HL-60 (cell line): ENCODE data around the gene NSFL1C.

Experiments used
- DNase-seq, 2 experiments: peaks; one replicate each; pipeline ENCODE4 v3.0.0-alpha.2; 2010 to 2020; ENCODE audit warnings: low read depth in 1 of 2, low spot score in 1 of 2
- H3K27ac ChIP-seq: fragments of 250-450 bp; sonication (Bioruptor Pico); replicated peaks from 2 replicates; pipeline ENCODE4 v1.5.1; 2020; ENCODE audit warnings: mild to moderate bottlenecking, moderate library complexity
- H3K27me3 ChIP-seq: fragments of 250-450 bp; sonication (Bioruptor Pico); 2 replicates; pipeline ENCODE4 v1.5.1; 2021; ENCODE audit warnings: mild to moderate bottlenecking, moderate library complexity; ENCODE audit not compliant: insufficient read depth, poor library complexity, severe bottlenecking
- H3K4me3 ChIP-seq: replicated peaks from 2 replicates; pipeline ENCODE4 v1.5.1; 2011; ENCODE audit warnings: mild to moderate bottlenecking, control low read depth, low read length; ENCODE audit not compliant: insufficient read depth
- GABPA ChIP-seq: IDR thresholded peaks from 2 replicates; pipeline ENCODE4 v1.6.1; 2012; ENCODE audit warnings: low read depth
- POLR2AphosphoS5 ChIP-seq: IDR thresholded peaks from 2 replicates; pipeline ENCODE4 v1.6.1; 2012; ENCODE audit warnings: low read depth
- SPI1 ChIP-seq: IDR thresholded peaks from 2 replicates; pipeline ENCODE4 v1.6.1; 2012; ENCODE audit warnings: low read depth, mild to moderate bottlenecking, borderline replicate concordance
- TF ChIP-seq, protein P1 (sequence below): IDR thresholded peaks from one replicate; pipeline ENCODE4 v1.5.1; 2011; ENCODE audit warnings: low read length, control low read depth, inconsistent platforms; ENCODE audit not compliant: insufficient read depth
- TF ChIP-seq, protein P2 (sequence below): IDR thresholded peaks from 2 replicates; pipeline ENCODE4 v1.6.1; 2012; ENCODE audit warnings: low read depth; ENCODE audit not compliant: insufficient replicate concordance

NSFL1C gene

DNA sequence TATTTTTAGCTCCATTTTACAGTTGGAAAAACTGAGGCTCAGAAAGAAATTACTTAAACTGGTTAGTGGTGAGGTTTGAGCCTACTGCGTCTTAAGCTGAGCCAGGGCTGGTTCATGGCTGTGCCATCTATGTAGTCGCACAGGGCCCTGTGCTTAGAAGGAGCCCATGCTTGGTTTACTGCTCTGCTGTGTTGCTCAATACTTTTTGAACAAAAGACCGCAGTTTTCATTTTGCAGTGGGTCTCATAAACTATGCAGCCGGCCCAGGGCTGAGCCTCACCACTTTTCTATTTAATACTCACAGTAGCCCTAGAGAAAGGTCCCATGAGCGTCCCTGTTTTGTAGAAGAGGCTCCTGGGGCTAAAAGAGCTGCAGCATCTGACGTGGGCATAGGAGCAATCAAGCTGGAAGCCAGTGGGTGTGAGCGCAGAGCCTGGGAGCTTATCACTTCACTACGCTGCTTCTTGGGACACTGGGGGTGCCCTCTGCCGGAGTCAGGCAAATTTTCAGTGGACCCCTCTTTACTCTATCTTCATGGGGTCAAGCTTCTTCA, 24.1 kb upstream of the NSFL1C start:
- Histone ChIP-seq H3K27me3 (no peaks in the 10 kb centered on the region), H3K27ac (peak overlapping the region; percentile 82)

DNA sequence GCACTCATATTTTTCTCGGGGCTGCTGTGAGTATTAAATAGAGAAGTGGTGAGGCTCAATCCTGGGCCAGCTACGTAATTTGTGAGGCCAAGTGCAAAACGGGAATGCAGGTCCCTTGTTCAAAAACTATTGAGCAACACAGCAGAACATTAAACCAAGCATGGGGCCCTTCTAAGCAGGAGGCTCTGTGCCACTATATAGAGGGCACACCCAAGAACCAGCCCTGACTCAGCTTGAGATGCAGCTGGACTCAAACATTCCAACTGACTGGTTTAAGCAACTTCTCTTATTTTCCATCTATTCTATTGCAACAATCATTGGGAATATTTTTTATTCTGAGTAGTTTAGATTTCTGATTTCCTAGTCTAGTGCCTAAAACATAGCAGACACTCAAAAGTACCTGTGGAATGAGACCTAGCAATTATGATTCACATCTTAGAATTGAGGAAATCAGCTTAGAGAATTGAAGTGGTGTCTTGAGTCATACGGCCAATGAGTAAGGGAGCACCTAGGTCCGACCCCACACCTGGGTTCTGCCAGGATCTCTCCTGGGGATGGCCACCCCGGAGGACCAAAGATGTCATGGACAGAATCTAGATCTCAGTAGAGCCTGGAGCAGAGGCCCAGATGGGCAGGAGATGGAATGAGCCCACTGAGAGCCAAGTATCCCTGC, 23.3 kb upstream of the NSFL1C start:
- H3K27me3 ChIP-seq: no peaks in the 10 kb centered on the region
- H3K4me3 ChIP-seq: peak overlapping the region; percentile 69
- peak overlapping the region; percentile 82 for H3K27ac ChIP-seq
- peak; percentile 87 for TF ChIP-seq SPI1
- TF ChIP-seq GABPA: no peak
- TF ChIP-seq, protein P1, sequence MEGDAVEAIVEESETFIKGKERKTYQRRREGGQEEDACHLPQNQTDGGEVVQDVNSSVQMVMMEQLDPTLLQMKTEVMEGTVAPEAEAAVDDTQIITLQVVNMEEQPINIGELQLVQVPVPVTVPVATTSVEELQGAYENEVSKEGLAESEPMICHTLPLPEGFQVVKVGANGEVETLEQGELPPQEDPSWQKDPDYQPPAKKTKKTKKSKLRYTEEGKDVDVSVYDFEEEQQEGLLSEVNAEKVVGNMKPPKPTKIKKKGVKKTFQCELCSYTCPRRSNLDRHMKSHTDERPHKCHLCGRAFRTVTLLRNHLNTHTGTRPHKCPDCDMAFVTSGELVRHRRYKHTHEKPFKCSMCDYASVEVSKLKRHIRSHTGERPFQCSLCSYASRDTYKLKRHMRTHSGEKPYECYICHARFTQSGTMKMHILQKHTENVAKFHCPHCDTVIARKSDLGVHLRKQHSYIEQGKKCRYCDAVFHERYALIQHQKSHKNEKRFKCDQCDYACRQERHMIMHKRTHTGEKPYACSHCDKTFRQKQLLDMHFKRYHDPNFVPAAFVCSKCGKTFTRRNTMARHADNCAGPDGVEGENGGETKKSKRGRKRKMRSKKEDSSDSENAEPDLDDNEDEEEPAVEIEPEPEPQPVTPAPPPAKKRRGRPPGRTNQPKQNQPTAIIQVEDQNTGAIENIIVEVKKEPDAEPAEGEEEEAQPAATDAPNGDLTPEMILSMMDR: no peak
- TF ChIP-seq POLR2AphosphoS5: peak; percentile 47; the same call in 1 of the 2 replicates
- DNase-seq: peak; percentile 90 to 91

More for the DNA sequence above, 24.1 kb upstream of the NSFL1C start:
- peak in 1 of 2 experiments; percentile 57 for DNase-seq
- TF ChIP-seq, protein P1: no peak
- TF ChIP-seq GABPA: no peak
- TF ChIP-seq POLR2AphosphoS5: no peak
- TF ChIP-seq, protein P2, sequence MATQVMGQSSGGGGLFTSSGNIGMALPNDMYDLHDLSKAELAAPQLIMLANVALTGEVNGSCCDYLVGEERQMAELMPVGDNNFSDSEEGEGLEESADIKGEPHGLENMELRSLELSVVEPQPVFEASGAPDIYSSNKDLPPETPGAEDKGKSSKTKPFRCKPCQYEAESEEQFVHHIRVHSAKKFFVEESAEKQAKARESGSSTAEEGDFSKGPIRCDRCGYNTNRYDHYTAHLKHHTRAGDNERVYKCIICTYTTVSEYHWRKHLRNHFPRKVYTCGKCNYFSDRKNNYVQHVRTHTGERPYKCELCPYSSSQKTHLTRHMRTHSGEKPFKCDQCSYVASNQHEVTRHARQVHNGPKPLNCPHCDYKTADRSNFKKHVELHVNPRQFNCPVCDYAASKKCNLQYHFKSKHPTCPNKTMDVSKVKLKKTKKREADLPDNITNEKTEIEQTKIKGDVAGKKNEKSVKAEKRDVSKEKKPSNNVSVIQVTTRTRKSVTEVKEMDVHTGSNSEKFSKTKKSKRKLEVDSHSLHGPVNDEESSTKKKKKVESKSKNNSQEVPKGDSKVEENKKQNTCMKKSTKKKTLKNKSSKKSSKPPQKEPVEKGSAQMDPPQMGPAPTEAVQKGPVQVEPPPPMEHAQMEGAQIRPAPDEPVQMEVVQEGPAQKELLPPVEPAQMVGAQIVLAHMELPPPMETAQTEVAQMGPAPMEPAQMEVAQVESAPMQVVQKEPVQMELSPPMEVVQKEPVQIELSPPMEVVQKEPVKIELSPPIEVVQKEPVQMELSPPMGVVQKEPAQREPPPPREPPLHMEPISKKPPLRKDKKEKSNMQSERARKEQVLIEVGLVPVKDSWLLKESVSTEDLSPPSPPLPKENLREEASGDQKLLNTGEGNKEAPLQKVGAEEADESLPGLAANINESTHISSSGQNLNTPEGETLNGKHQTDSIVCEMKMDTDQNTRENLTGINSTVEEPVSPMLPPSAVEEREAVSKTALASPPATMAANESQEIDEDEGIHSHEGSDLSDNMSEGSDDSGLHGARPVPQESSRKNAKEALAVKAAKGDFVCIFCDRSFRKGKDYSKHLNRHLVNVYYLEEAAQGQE: no peak
- no peak for TF ChIP-seq SPI1
- H3K4me3 ChIP-seq: peak overlapping the region; percentile 69

DNA sequence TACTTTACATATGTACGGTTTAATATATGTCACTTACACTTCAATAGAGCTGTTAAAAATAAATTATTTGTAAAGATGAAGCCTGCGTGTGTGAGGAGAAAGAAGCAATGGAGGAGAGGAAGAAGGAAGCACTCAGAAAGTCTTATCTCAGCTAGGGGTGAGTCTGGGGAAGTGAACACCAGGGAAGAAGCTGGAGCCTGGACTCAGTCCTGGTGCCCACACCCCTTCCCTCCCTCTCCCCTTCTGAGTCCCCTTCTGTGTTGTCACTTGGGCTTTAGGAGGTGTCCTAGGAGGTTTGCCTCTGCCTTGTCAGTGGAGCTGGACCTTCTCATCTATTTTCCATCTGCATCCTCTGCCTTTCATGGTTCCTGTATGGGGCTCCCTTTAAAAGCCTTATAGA, 22.7 kb upstream of the NSFL1C start:
- peak in 1 of 2 experiments; percentile 43 for DNase-seq
- TF ChIP-seq, protein P1: no peak
- 0 out of 2 replicates have a peak, but pooled peaks have one; percentile 3 for TF ChIP-seq SPI1
- TF ChIP-seq GABPA: no peak
- no peak for TF ChIP-seq POLR2AphosphoS5
- TF ChIP-seq, protein P2: no peak
- Histone ChIP-seq H3K27me3 (no peaks in the 10 kb centered on the region), H3K4me3 (peak overlapping the region; percentile 69), H3K27ac (peak overlapping the region; percentile 82)
